ENCODE measurements around the gene HNRNPH1. TPM values are rescaled to one million over a fixed set of nuclear protein-coding genes. Genes with fewer than 3 reads are reported as not detected.

Gene HNRNPH1
- total and polyA plus RNA-seq, 2 experiments from 2014 or later, result 410 to 715 TPM

- Histone ChIP-seq H3K27me3 (ENCODE audit: insufficient read depth) (no peaks in the 10 kb centered on the region), H3F3A (replicated peaks; ENCODE audit: low read depth) (peaks cover 83% of the 10 kb centered on the region), H3K4me1 (ENCODE audit: insufficient read depth) (no peaks in the 10 kb centered on the region; the same call in 1 of the 2 replicates), H3K79me2 (replicated peaks; ENCODE audit: insufficient read depth) (peaks cover 3% of the 10 kb centered on the region; the same call in 1 of the 2 replicates), H3K4me2 (no peak overlapping the region), H3K27ac (ENCODE audit: low read depth) (peak overlapping the region; percentile 93), H2AFZ (no peak overlapping the region), H4K20me1 (replicated peaks; ENCODE audit: insufficient read depth) (peaks cover 44% of the 10 kb centered on the region), H3K9me2 (ENCODE audit: insufficient read depth) (no peaks in the 10 kb centered on the region), H3K4me3 (no peak overlapping the region), H3K36me3 (ENCODE audit: insufficient read depth) (peaks cover 49% of the 10 kb centered on the region)
- Mint-ChIP-seq H3K4me1 (peaks cover 17% of the 10 kb centered on the region; the same call in 2 of the 3 replicates), H3K4me3 (no peak overlapping the region), H3K36me3 (ENCODE audit: low read depth) (peaks cover 91% of the 10 kb centered on the region), H3K27me3 (ENCODE audit: insufficient read depth, low read depth, poor library complexity) (peaks cover 58% of the 10 kb centered on the region), H3K27ac (peak overlapping the region; percentile 81), H3K9me3 (no peaks in the 10 kb centered on the region; the same call in 1 of the 3 replicates)
- no peak for ATAC-seq
- no peak for DNase-seq (ENCODE audit: low spot score)
- TF ChIP-seq NANOG (IDR thresholded peaks at IDR 0.05; ENCODE audit: borderline replicate concordance) (no peak), ZNF114 (CRISPR knock-in tag; IDR thresholded peaks at IDR 0.05) (no peak), JUNB (IDR thresholded peaks at IDR 0.05; ENCODE audit: unreplicated experiment) (no peak), REST (IDR thresholded peaks at IDR 0.05; ENCODE audit: unreplicated experiment) (no peak), ETS1 (IDR thresholded peaks at IDR 0.05) (no peak), EZH2 (IDR thresholded peaks at IDR 0.05; ENCODE audit: low read depth, unreplicated experiment) (no peak)
Measured at GRCh38 chr5:179610903-179611265, 12.6 kb downstream of the HNRNPH1 start.

- H3K4me1 ChIP-seq (ENCODE audit: insufficient read depth), result no peaks in the 10 kb centered on the region; the same call in 1 of the 2 replicates
- H3K4me3 ChIP-seq, result no peak overlapping the region
- H3K79me2 ChIP-seq (replicated peaks; ENCODE audit: insufficient read depth), result no peaks in the 10 kb centered on the region; the same call in 1 of the 2 replicates
- H3K36me3 ChIP-seq (ENCODE audit: insufficient read depth), result peaks cover 43% of the 10 kb centered on the region
- Mint-ChIP-seq H3K4me3 (no peak overlapping the region), H3K9me3 (no peaks in the 10 kb centered on the region; the same call in 1 of the 3 replicates), H3K27me3 (ENCODE audit: insufficient read depth, low read depth, poor library complexity) (peaks cover 62% of the 10 kb centered on the region), H3K36me3 (ENCODE audit: low read depth) (peaks cover 91% of the 10 kb centered on the region), H3K27ac (peak overlapping the region; percentile 81), H3K4me1 (peaks cover 17% of the 10 kb centered on the region; the same call in 2 of the 3 replicates)
- H3K9me2 ChIP-seq (ENCODE audit: insufficient read depth), result no peaks in the 10 kb centered on the region
- TF ChIP-seq ZNF331 (CRISPR knock-in tag; IDR thresholded peaks at IDR 0.05; ENCODE audit: low read depth), result no peak
- TF ChIP-seq JUNB (IDR thresholded peaks at IDR 0.05; ENCODE audit: unreplicated experiment), result no peak
- peak; percentile 25; the same call in 1 of the 2 replicates for TF ChIP-seq POLR2AphosphoS5 (IDR thresholded peaks at IDR 0.05; ENCODE audit: low read depth)
- TF ChIP-seq ZNF114 (CRISPR knock-in tag; IDR thresholded peaks at IDR 0.05), result no peak
- TF ChIP-seq CTCF (conservative IDR thresholded peaks at IDR 0.05; ENCODE audit: low read depth in 2 of 2), result no peak
- TF ChIP-seq ETS1 (IDR thresholded peaks at IDR 0.05), result no peak
- TF ChIP-seq CREB1 (CRISPR knock-in tag; IDR thresholded peaks at IDR 0.05; ENCODE audit: low read depth), result no peak
- H4K20me1 ChIP-seq (replicated peaks; ENCODE audit: insufficient read depth), result peaks cover 38% of the 10 kb centered on the region
- H3K27me3 ChIP-seq (ENCODE audit: insufficient read depth), result no peaks in the 10 kb centered on the region
- no peak overlapping the region for H3K4me2 ChIP-seq
- no peak for DNase-seq (ENCODE audit: low spot score)
- peak overlapping the region; percentile 93 for H3K27ac ChIP-seq (ENCODE audit: low read depth)
- peaks cover 81% of the 10 kb centered on the region for H3F3A ChIP-seq (replicated peaks; ENCODE audit: low read depth)
- ATAC-seq, result peak; percentile 1; the same call in 2 of the 3 replicates
- H2AFZ ChIP-seq, result no peak overlapping the region
Measured at GRCh38 chr5:179610109-179610902, 13.2 kb downstream of the HNRNPH1 start.

All from GM23338 (cell line).